GM12873 (cell line): ENCODE data around the gene RAB3GAP2.

ENCODE experiments used
- CTCF ChIP-seq: IDR thresholded peaks from 2 replicates; pipeline ENCODE4 v1.5.1; 2012; ENCODE audit warnings: low read depth, mild to moderate bottlenecking, moderate library complexity, low read length, control low read depth; ENCODE audit not compliant: insufficient read depth; ENCODE audit errors: missing control alignments

Gene RAB3GAP2

GRCh38 chr1:220182111-220182510, 90.1 kb downstream of the RAB3GAP2 start:
- TF ChIP-seq CTCF = no peak

- TF ChIP-seq CTCF = no peak
These were observed 95.7 kb downstream of the RAB3GAP2 start for GRCh38 chr1:220176540-220176939.

GRCh38 chr1:220170836-220171526, 101.3 kb downstream of the RAB3GAP2 start:
- TF ChIP-seq CTCF = no peak

GRCh38 chr1:220166853-220167252, 105.4 kb downstream of the RAB3GAP2 start:
- no peak for TF ChIP-seq CTCF

- no peak for TF ChIP-seq CTCF
These were observed 107.7 kb downstream of the RAB3GAP2 start for GRCh38 chr1:220164517-220164916.

GRCh38 chr1:220164116-220164515, 108.1 kb downstream of the RAB3GAP2 start:
- TF ChIP-seq CTCF = no peak

- no peak for TF ChIP-seq CTCF
These were observed 112.2 kb downstream of the RAB3GAP2 start for GRCh38 chr1:220160027-220160426.

GRCh38 chr1:220159041-220159440, 113.2 kb downstream of the RAB3GAP2 start:
- TF ChIP-seq CTCF = no peak
